GM12891 (cell line): ENCODE data around the gene TOGARAM1.

Source experiments
- POLR2A ChIP-seq: IDR thresholded peaks from 2 replicates; pipeline ENCODE4 v1.6.1; 2011; ENCODE audit warnings: low read depth, low read length, control low read depth
- POLR2AphosphoS5 ChIP-seq: IDR thresholded peaks from 2 replicates; pipeline ENCODE4 v1.6.1; 2011; ENCODE audit warnings: low read depth, low read length, control low read depth

DNA sequence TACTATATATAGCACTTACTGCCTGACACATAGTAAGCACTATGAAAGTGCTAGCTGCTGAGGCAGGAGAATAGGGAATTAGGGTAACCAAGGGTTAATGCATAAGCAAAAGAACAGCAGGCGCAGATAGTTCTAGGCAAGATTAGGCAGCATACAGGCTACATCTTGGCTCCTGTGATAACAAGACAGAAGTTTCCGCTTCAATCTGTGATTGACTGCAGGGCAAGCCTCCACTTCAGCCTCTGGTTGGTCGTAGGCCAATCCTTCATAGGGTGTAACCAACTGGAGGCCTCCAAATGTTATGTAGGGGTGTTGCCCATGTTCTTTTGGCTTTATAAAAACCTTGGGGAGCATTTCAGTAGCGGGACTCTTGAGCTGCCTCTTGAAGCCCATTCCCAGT lies 47.1 kb upstream of the TOGARAM1 start:
- no peak for TF ChIP-seq POLR2A
- no peak for TF ChIP-seq POLR2AphosphoS5
